Stimulated activated CD4-positive, alpha-beta T cell treated with anti-CD3 and anti-CD28 coated beads, Interleukin-4, amount 100 ng/mL, for 24 hours (primary cell): ENCODE results near the gene CCR3.

Experiments
- DNase-seq: peaks from one replicate; pipeline ENCODE4 v3.0.0-alpha.2; 2020

The CCR3 gene

DNA sequence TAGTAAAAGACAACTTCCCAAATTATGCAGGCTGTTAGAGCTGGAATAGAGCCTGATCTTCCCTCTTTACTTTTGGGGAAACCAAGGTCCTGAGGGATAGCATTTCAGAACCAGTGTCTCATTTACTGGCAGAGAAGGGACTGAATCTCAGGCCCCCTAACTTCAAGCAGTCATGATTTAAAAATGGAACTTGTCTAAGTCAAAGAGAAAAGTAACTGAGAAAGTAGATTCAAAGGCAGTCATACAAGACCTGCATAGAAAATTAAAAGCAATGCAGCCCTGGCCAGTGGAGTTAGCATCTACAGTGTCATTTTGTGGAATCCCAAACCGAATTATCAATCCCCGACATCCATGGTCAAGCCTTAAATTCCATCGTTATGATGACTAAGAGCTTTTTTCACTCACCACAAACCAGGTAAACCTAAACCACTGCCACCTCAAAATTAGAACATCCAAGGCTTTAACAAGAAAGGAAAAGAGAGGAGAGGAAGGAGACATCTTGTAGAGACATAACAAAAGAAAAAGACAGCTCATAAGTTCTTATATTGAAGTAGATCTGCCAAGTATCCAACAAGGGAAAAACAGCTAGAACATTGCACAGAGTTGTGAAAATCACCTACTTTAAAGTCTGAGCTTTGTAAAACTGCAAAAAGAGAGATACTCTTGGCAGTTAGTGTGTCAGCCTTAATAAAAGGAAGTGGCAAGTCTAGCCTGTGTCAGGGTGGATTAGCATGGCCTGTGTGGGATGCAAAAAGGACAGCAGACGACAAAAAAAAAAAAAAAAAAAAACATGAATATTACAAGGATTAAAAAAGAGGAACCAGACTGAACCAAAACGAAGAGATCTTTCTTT is 57.6 kb downstream of the CCR3 start:
- no peak for DNase-seq

DNA sequence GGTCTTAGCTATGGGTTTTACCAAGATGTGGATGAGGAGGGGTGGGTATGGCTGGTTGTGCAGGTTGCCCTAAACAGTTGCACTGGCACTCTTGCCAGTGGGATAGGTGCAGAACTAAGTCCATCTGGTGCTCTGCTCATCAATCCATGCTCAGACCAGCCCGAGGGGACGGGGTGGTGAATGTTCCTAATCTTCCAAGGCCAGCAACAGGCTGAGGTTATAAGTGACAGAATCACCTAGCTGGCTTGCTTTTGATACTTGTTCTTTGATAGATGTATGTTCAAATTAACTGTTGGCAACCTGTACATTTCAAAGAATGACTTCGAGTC is 58.2 kb downstream of the CCR3 start:
- DNase-seq = no peak

DNA sequence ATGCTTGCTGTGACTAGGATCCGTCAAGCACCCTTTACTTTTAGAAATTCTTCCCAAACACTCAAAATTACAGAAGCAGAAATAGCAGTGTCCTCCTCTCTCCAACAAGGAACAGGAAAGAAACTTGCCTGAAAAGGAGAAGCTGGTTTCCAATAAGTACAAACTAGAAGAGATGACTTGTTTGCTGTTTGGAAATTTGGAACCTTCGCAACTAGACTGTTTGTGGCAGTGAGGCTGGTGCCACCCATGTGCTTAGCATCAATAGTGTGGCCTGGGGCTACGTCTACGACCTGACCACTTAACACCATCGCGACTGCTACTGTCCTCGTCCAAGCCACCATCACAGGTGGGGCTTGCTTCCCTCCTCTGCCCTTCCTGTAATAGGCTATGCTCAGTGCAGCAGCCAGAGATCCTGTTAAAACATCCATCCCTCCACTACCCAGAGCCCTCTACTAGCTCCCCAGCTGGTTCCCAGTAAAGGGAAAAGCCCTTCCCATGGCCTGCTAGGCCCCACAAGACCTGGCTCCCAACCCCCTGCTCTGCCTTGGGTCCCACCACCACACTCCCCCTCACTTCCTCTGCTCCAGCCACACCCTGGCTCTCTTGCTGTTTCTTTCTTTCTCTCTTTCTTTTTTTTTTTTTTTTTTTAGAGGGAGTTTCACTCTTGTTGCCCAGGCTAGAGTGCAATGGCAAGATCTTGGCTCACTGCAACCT is 59.0 kb downstream of the CCR3 start:
- no peak for DNase-seq

DNA sequence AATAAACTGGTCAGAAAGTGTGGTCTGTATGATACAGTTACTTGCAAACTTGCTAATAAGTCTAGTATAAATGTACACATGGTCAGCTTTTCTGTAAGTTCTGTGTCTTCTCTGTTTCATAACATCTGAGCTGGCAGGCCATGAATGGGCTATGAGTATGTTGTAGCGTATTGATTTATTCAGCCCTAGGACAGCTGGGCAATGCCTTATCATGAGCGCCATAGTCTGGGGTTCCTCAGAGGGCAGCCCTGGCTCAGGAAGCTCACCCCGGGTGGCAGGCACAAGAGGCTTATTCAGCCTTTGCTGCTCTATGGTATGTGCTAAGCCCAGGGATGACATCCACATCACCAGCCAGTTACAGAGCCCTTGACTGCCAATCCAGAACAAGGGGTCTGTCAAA is 61.0 kb downstream of the CCR3 start:
- no peak for DNase-seq

DNA sequence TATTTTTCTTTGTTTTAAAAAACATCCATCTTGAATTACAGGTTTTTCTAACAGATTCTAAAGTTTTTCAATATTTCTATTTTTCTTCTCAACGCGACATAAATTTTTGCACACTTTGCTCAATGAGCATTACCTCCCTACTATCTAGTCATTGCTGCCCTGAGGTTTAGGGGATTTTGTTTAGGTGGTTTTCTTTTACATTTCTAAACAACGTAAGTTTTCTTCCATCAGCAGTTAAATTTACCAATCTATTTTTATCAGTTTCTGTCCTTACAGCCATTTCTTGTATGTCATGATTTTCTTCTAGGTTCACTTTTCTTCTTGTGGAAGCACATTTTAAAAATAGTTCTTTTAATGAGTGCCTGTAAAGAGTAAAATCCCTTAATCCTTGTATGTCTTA is 62.5 kb downstream of the CCR3 start:
- no peak for DNase-seq

DNA sequence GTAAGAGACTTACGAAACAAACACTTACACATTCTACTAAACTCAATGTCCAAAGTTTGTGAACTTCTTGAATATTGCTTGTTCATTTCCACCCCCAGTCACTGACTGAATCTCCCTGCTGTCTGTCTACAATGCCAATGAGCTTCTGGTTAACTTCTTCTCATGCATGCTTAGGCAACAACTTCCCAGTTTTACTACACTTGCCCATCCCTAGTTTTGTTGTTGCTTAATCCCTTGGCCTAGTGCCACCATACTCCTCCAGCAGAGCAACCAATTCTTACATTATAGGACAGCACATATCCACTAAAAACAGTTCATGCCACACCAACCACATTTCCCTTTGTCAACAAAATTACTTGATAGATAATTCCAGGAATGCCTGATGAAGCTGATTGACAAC is 70.7 kb downstream of the CCR3 start:
- DNase-seq = no peak

DNA sequence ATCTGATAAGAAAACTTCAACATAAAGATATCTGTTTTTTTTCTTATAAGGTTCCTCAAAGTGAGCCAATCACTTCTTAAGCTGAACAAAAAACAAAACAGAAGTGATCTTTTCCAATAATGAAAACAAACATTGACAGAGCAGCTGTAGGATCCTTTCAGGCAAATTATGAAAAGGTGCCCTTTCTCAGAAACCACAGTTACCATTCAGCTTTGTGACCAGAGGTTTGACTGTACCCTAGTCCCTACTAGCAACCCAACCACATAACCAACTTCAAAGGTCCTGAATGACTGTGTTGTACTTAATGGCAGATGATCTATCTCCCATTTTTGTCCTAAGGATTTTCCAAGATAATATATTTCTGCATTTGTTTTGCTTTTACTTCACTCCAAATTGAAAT is 72.3 kb downstream of the CCR3 start:
- DNase-seq = no peak

DNA sequence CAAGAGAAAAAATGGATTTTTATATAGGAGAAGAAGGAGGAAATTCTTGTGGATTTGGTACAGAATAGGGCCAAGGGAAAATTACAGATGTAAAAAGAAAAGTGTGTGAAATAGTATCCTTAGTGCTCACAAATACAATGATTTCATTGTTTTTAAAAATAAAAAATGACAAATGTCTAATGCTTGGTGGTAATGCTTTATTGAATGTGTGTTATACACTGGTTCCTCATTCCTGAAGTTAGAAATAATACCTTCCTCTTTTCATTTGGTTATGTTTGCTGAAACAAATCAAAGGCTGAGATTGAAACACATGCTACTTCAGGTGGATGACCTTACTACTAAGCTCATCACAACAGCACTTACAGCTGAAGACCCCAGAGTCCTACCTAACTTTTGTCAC is 73.9 kb downstream of the CCR3 start:
- no peak for DNase-seq
